ENCODE data around the gene NPPA. TPM values are rescaled to one million over a fixed set of nuclear protein-coding genes. Genes with fewer than 3 reads are reported as not detected.

The NPPA gene
- total and polyA plus RNA-seq, 9 of the 15 experiments (the other 6 are each of a cell fraction or from before 2014, with no cell fraction given): not detected

DNA sequence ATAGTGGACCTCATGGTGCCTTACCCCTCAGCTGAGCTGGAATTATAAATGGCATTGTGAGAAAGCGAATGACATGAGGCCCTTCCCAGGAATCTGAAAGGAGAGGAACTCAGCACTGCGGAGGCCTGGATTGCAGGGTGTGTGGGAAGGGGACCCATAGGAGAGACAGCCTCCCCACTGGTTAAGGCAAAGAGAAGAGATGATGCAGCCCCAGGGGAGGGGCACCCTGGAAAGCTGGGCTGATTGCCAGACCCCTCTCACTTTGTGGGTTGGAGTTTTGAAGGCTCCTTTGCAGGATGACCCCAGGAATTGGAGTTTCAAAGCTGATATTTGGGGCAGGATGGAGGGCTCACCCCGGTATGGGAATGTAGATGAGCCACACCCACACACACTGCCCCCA lies 9.1 kb upstream of the NPPA start:
- FAIRE-seq (no peak), ATAC-seq (no peak), DNase-seq (ENCODE audit: extremely low read depth in 1 of 4, low spot score in 3 of 4) (no peak)
- intact Hi-C loops (cut with micrococcal nuclease) (no loop called here), in situ Hi-C loops (cut with MboI) (no loop called here)
- H4K20me1 ChIP-seq (replicated peaks; ENCODE audit: control insufficient read depth, insufficient read depth, low read length): peaks cover 16% of the 10 kb centered on the region
- no peak overlapping the region for H3K4me3 ChIP-seq
- H3K79me2 ChIP-seq (ENCODE audit: control insufficient read depth, insufficient read depth, low read length): no peaks in the 10 kb centered on the region
- CTCF ChIA-PET (ENCODE audit: low intra/inter-chr PET ratio): no interaction called here
- no peak overlapping the region for H3K9ac ChIP-seq (ENCODE audit: insufficient read depth in 1 of 2, low read depth in 2 of 2, low read length in 2 of 2)
- WGBS (ENCODE audit: insufficient coverage, low coverage, missing lambda C conversion rate): 18% methylated on average over 3 of the region's 3 CpGs
- no TSS peak for BruUV-seq (replicated peaks)
- H3K9me3 ChIP-seq (replicated peaks; ENCODE audit: control insufficient read depth, insufficient read depth, low read depth, low read length): no peaks in the 10 kb centered on the region
- H3K27me3 ChIP-seq (ENCODE audit: control insufficient read depth in 2 of 2, insufficient read depth in 2 of 2, low read length in 2 of 2): peaks cover 34 to 53% of the 10 kb centered on the region in 2 experiments; a peak in 4 of 5 replicates
- H3K36me3 ChIP-seq (ENCODE audit: control insufficient read depth, insufficient read depth, low read length): no peaks in the 10 kb centered on the region
- H3K4me1 ChIP-seq (replicated peaks in 1 of 2; ENCODE audit: control insufficient read depth in 2 of 2, insufficient read depth in 2 of 2, low read length in 2 of 2): peaks cover 0 to 10% of the 10 kb centered on the region in 2 experiments; a peak in 3 of 5 replicates
- H3K4me2 ChIP-seq (ENCODE audit: insufficient read depth, low read length): no peak overlapping the region
- no peak overlapping the region for H3K27ac ChIP-seq (ENCODE audit: extremely low read depth, low read depth, low read length)
- POLR2A ChIA-PET: interaction anchor here (0.5 to 8.8 kb wide), 3 partner anchors 32 to 181 kb away, joined by 3 to 96 read pairs (median 4); no protein-coding TSS in a partner anchor
- no peak overlapping the region for H2AFZ ChIP-seq (ENCODE audit: low read depth, low read length)
- H3K9me1 ChIP-seq (ENCODE audit: control insufficient read depth, insufficient read depth, low read length): no peaks in the 10 kb centered on the region
- TF ChIP-seq ZNF778 (CRISPR knock-in tag; IDR thresholded peaks at IDR 0.05): no peak
- TF ChIP-seq, protein P1, sequence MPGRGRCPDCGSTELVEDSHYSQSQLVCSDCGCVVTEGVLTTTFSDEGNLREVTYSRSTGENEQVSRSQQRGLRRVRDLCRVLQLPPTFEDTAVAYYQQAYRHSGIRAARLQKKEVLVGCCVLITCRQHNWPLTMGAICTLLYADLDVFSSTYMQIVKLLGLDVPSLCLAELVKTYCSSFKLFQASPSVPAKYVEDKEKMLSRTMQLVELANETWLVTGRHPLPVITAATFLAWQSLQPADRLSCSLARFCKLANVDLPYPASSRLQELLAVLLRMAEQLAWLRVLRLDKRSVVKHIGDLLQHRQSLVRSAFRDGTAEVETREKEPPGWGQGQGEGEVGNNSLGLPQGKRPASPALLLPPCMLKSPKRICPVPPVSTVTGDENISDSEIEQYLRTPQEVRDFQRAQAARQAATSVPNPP (IDR thresholded peaks at IDR 0.05; ENCODE audit: borderline replicate concordance, insufficient read depth, insufficient read length): no peak
- TF ChIP-seq TFAM (CRISPR knock-in tag; conservative IDR thresholded peaks at IDR 0.05): no peak
- no peak for TF ChIP-seq DDX20 (tag; IDR thresholded peaks at IDR 0.05; ENCODE audit: low read depth)
- no peak for TF ChIP-seq ZEB2 (IDR thresholded peaks at IDR 0.05)
- no peak for TF ChIP-seq MYBL2 (IDR thresholded peaks at IDR 0.05; ENCODE audit: low read depth)
- no peak for TF ChIP-seq MYBL2 (CRISPR knock-in tag; IDR thresholded peaks at IDR 0.05; ENCODE audit: borderline replicate concordance)
- TF ChIP-seq FOXP1 (CRISPR knock-in tag; IDR thresholded peaks at IDR 0.05): no peak
- TF ChIP-seq, protein P2, sequence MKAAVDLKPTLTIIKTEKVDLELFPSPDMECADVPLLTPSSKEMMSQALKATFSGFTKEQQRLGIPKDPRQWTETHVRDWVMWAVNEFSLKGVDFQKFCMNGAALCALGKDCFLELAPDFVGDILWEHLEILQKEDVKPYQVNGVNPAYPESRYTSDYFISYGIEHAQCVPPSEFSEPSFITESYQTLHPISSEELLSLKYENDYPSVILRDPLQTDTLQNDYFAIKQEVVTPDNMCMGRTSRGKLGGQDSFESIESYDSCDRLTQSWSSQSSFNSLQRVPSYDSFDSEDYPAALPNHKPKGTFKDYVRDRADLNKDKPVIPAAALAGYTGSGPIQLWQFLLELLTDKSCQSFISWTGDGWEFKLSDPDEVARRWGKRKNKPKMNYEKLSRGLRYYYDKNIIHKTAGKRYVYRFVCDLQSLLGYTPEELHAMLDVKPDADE (conservative IDR thresholded peaks at IDR 0.05; ENCODE audit: control insufficient read depth, low read depth, low read length): no peak
- no peak for TF ChIP-seq ZNF766 (CRISPR knock-in tag; conservative IDR thresholded peaks at IDR 0.05)
- TF ChIP-seq WHSC1 (IDR thresholded peaks at IDR 0.05; ENCODE audit: low read length): no peak
- TF ChIP-seq NCOA6 (IDR thresholded peaks at IDR 0.05): no peak
- TF ChIP-seq JUNB (CRISPR knock-in tag; conservative IDR thresholded peaks at IDR 0.05): no peak
- no peak for TF ChIP-seq BMI1 (IDR thresholded peaks at IDR 0.05; ENCODE audit: low read length)
- TF ChIP-seq ETV6 (IDR thresholded peaks at IDR 0.05; ENCODE audit: borderline replicate concordance in 1 of 2, low read depth in 2 of 2, low read length in 1 of 2): no peak
- TF ChIP-seq ETV6 (CRISPR knock-in tag; IDR thresholded peaks at IDR 0.05; ENCODE audit: borderline replicate concordance): no peak
- TF ChIP-seq RBBP5 (IDR thresholded peaks at IDR 0.05; ENCODE audit: borderline replicate concordance, insufficient read depth, low read length, poor library complexity, severe bottlenecking): no peak
- no peak for TF ChIP-seq CBFA2T2 (conservative IDR thresholded peaks at IDR 0.05)

Data from K562 (cell line).